ENCODE data around the gene ERC2.

ERC2 gene

DNA sequence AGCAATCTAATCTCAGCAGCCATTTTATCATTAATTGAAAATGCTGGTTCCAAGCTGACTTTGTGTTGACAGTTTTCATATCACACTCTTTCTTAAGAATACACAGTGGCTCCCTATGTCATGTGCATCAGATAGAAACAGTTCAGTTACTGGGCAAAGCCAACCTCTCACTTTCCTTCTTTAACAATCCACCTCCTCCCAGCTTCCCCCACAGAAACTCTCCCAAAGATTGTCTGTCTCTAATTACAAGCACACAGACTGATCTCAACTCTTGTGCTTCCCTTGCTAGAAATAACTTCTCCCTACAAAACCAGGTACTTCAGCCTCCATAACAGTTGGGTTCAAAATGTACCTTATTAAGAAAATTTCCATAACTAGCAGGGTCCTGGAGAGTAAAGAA is 752.2 kb downstream of the ERC2 start:
- H3K4me3 ChIP-seq (ENCODE audit: low read depth, low read length) = no peak overlapping the region
- no peak for DNase-seq (ENCODE audit: low read depth)
- TF ChIP-seq, protein P1, sequence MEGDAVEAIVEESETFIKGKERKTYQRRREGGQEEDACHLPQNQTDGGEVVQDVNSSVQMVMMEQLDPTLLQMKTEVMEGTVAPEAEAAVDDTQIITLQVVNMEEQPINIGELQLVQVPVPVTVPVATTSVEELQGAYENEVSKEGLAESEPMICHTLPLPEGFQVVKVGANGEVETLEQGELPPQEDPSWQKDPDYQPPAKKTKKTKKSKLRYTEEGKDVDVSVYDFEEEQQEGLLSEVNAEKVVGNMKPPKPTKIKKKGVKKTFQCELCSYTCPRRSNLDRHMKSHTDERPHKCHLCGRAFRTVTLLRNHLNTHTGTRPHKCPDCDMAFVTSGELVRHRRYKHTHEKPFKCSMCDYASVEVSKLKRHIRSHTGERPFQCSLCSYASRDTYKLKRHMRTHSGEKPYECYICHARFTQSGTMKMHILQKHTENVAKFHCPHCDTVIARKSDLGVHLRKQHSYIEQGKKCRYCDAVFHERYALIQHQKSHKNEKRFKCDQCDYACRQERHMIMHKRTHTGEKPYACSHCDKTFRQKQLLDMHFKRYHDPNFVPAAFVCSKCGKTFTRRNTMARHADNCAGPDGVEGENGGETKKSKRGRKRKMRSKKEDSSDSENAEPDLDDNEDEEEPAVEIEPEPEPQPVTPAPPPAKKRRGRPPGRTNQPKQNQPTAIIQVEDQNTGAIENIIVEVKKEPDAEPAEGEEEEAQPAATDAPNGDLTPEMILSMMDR (IDR thresholded peaks at IDR 0.05; ENCODE audit: control insufficient read depth, extremely low read depth, insufficient read depth) = no peak

DNA sequence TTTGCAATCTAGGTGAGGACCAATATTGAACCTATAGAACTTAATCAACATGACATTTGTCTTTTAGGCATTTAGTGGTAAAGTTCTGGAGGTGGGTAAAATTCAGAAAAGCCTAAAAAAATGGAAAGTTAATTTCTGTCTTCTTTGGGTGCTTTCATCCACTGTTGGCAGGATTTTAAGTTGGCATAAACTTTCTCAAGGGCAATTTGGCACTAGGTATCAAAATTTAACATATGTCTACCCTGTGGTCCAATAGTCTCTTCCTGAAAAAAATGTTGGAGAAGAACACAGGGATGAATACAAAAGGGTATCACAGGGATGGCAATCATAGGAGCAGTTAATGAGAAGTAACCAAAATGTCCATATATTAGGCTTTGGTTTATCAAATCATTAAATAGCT is 754.2 kb downstream of the ERC2 start:
- H3K4me3 ChIP-seq (ENCODE audit: low read depth, low read length) = no peak overlapping the region
- TF ChIP-seq, protein P1 (IDR thresholded peaks at IDR 0.05; ENCODE audit: control insufficient read depth, extremely low read depth, insufficient read depth) = no peak
- no peak for DNase-seq (ENCODE audit: low read depth)

DNA sequence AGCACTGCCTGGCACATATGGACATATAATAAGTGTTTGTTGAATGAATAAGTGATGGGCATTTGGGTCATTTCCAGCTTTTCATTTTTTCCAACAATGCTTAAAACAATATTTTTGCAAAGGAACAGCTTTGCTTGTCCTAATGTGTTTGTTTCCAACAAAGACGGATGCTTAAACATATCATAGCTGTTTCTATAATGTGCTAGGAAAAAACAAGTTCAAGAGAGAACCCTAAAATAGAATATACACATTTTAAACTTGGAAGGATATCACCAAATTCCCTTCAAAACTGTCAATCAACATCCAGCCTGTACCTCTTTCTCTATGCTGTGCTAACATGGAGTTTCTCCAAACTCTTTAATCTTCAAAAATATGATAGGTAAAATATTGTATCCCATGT is 756.6 kb downstream of the ERC2 start:
- DNase-seq (ENCODE audit: low read depth) = no peak

DNA sequence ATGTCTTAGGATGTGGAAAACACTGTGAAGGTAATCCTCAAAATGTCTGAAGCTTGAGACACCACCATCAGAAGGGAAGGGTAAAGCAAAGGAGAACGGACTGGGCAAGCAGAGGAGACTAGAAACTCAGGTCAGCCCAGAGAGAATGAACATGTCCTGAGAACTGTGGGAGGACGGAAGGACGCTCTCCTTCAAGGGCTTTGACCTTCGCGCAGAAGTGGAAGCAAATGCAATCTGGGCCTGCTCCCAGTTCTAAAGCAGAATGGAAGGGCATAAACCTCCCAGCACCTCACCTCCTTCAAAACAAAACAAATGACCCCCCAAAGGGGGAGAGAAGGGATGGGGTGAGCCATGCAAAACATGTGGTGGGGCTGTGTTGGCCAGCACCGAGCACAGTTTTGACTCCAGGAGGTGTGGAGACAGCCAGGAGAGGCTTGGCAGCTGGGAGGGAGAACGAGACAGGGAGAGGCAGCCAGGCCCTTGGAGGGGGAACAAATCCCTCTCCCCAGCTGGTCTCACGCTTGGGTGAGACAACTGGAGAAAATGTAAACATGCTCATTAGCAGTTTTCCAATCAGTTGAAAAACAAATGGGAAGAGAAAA is 758.8 kb downstream of the ERC2 start:
- no peak for DNase-seq (ENCODE audit: low read depth)
- no peak overlapping the region for H3K4me3 ChIP-seq (ENCODE audit: low read depth, low read length)
- TF ChIP-seq, protein P1 (IDR thresholded peaks at IDR 0.05; ENCODE audit: control insufficient read depth, extremely low read depth, insufficient read depth) = no peak

More for the DNA sequence above, 756.6 kb downstream of the ERC2 start:
- H3K4me3 ChIP-seq (ENCODE audit: low read depth, low read length) = no peak overlapping the region
- TF ChIP-seq, protein P1 (IDR thresholded peaks at IDR 0.05; ENCODE audit: control insufficient read depth, extremely low read depth, insufficient read depth) = no peak

DNA sequence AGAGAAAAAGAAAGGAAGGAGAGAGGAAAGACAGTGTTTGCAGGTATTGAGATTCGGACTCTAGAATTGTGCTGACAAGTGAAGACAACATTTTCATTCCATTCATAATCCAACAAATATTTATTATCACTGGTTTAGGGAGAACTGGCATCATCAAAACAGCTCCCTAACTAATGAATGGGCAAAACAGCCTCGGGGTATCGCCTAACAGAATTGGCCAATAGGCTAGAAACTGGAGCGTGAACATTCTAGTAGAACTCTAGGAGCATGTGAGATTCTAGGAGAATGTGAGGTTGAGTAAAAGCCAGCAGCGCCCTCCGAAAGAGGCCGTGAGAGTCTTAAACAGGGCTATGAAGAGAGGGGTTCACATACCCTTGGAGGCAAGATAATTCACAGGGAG is 759.3 kb downstream of the ERC2 start:
- TF ChIP-seq, protein P1 (IDR thresholded peaks at IDR 0.05; ENCODE audit: control insufficient read depth, extremely low read depth, insufficient read depth) = no peak
- no peak for DNase-seq (ENCODE audit: low read depth)
- H3K4me3 ChIP-seq (ENCODE audit: low read depth, low read length) = no peak overlapping the region

DNA sequence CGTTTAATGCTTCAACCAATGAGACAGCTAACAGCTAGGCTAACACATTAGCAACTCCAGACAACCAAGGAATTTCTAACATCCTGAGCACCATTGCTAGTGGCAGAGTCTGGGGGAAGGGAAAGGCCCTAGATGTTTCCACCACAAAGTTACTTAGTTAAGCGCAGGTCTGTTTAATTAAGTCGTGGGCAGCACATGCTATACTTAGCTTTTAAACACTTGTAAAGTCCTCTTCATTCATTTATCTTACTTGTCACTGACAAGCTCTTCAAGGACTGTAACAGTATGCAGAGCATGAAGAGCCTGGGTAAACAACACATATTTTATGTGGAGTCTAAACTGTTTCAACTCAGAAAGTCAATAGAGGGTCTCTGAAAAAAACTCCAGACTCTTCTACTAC is 760.0 kb downstream of the ERC2 start:
- no peak for DNase-seq (ENCODE audit: low read depth)
- no peak overlapping the region for H3K4me3 ChIP-seq (ENCODE audit: low read depth, low read length)
- TF ChIP-seq, protein P1 (IDR thresholded peaks at IDR 0.05; ENCODE audit: control insufficient read depth, extremely low read depth, insufficient read depth) = no peak

DNA sequence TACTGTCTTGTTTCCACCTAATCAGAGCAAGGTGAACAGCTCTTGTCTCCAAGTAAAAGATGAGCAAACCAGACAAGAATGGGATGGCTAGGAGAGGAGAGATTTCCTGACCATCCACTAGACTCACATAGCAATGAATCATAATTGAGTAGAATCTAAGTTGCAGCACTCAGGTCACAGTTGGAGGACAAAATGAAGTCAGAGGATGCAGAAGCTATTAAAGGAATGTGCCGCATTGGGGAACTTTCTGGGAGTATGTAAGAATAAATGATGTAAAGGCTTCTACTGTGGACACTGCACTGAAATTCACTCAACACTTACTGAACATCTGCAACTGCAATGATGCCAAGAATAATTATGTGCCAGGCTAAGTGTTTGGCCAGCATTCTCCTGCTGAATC is 763.7 kb downstream of the ERC2 start:
- H3K4me3 ChIP-seq (ENCODE audit: low read depth, low read length) = no peak overlapping the region
- no peak for DNase-seq (ENCODE audit: low read depth)
- TF ChIP-seq, protein P1 (IDR thresholded peaks at IDR 0.05; ENCODE audit: control insufficient read depth, extremely low read depth, insufficient read depth) = no peak

All from LNCaP clone FGC (cell line).